HepG2 (cell line): ENCODE measurements around the gene NPB. TPM values are rescaled to one million over a fixed set of nuclear protein-coding genes. Genes with fewer than 3 reads are reported as not detected.
A peak's percentile ranks its signal among the peaks of the same experiment; 100 is the strongest.

Experiments
- AHR ChIP-seq: IDR thresholded peaks from 2 replicates; pipeline ENCODE4 v1.6.1; 2018; ENCODE audit warnings: missing genetic modification reagents, missing compliant biosample characterization
- BORCS8-MEF2B ChIP-seq: sonication (generic); formaldehyde crosslinking; IDR thresholded peaks from 2 replicates; pipeline ENCODE4 v1.8.0; 2022; ENCODE audit warnings: mild to moderate bottlenecking, missing genetic modification reagents
- BRD4 ChIP-seq: sonication (generic); formaldehyde crosslinking; IDR thresholded peaks from 2 replicates; pipeline ENCODE4 v1.4.0; 2020; ENCODE audit warnings: missing genetic modification reagents
- CCAR2 ChIP-seq: fragments of 200-400 bp; formaldehyde crosslinking; optimal IDR thresholded peaks from 2 replicates; pipeline ENCODE3; 2018; ENCODE audit warnings: low read depth, mild to moderate bottlenecking, low read length, moderate library complexity
- CREM ChIP-seq, 2 experiments: sonication (generic) in 1 of 2; formaldehyde crosslinking in 1 of 2; IDR thresholded peaks; 2 replicates each; pipeline versions ENCODE4 v1.4.0 to v1.6.1; 2016 to 2020; ENCODE audit warnings: antibody characterized with exemption in 1 of 2, mild to moderate bottlenecking in 1 of 2, missing genetic modification reagents in 1 of 2
- DNMT3B ChIP-seq: conservative IDR thresholded peaks from 2 replicates; pipeline ENCODE4 v1.6.1; 2016; ENCODE audit warnings: missing biosample characterization, control low read depth
- ERF ChIP-seq: IDR thresholded peaks from 2 replicates; pipeline ENCODE4 v1.6.1; 2018; ENCODE audit warnings: missing biosample characterization, missing genetic modification reagents
- ETV5 ChIP-seq: IDR thresholded peaks from 2 replicates; pipeline ENCODE4 v1.6.1; 2018; ENCODE audit warnings: missing biosample characterization, missing genetic modification reagents, inconsistent platforms, borderline replicate concordance
- GZF1 ChIP-seq: sonication (generic); formaldehyde crosslinking; IDR thresholded peaks from 2 replicates; pipeline ENCODE4 v1.5.1; 2020; ENCODE audit warnings: mild to moderate bottlenecking, missing genetic modification reagents
- HIVEP1 ChIP-seq: sonication (generic); formaldehyde crosslinking; IDR thresholded peaks from 2 replicates; pipeline ENCODE4 v1.4.0; 2020; ENCODE audit warnings: mild to moderate bottlenecking, missing genetic modification reagents
- HNRNPLL ChIP-seq: fragments of 200-400 bp; formaldehyde crosslinking; IDR thresholded peaks from 2 replicates; pipeline ENCODE4 v1.6.1; 2017; ENCODE audit warnings: mild to moderate bottlenecking, low read depth, low read length; ENCODE audit not compliant: poor library complexity, severe bottlenecking
- HOXA7 ChIP-seq: sonication (generic); formaldehyde crosslinking; IDR thresholded peaks from 2 replicates; pipeline ENCODE4 v1.8.1; 2022; ENCODE audit warnings: mild to moderate bottlenecking, missing genetic modification reagents, moderate library complexity
- KAT7 ChIP-seq: IDR thresholded peaks from 2 replicates; pipeline ENCODE4 v1.6.1; 2018; ENCODE audit warnings: borderline replicate concordance, missing compliant biosample characterization
- NFKBIZ ChIP-seq: IDR thresholded peaks from 2 replicates; pipeline ENCODE4 v1.6.1; 2018; ENCODE audit warnings: missing genetic modification reagents, missing compliant biosample characterization
- PCBP1 ChIP-seq: fragments of 200-400 bp; formaldehyde crosslinking; IDR thresholded peaks from 2 replicates; pipeline ENCODE4 v1.6.1; 2017; ENCODE audit warnings: mild to moderate bottlenecking, low read depth, low read length, borderline replicate concordance
- PHF20 ChIP-seq: sonication (generic); formaldehyde crosslinking; IDR thresholded peaks from 2 replicates; pipeline ENCODE4 v1.5.0; 2020; ENCODE audit warnings: mild to moderate bottlenecking, missing genetic modification reagents
- PHF8 ChIP-seq: sonication (generic); formaldehyde crosslinking; IDR thresholded peaks from 2 replicates; pipeline ENCODE4 v1.5.0; 2020; ENCODE audit warnings: missing genetic modification reagents
- RAD21 ChIP-seq: fragments of 450-650 bp; formaldehyde crosslinking; IDR thresholded peaks from 2 replicates; pipeline ENCODE4 v1.5.0; 2020; ENCODE audit warnings: mild to moderate bottlenecking
- REL ChIP-seq: sonication (generic); formaldehyde crosslinking; conservative IDR thresholded peaks from 2 replicates; pipeline ENCODE4 v1.8.0; 2022; ENCODE audit warnings: mild to moderate bottlenecking, missing genetic modification reagents, moderate library complexity
- RNF2 ChIP-seq: fragments of 450-650 bp; conservative IDR thresholded peaks from 2 replicates; pipeline ENCODE4 v1.6.1; 2016; ENCODE audit warnings: low read depth
- SIX4 ChIP-seq: sonication (generic); formaldehyde crosslinking; IDR thresholded peaks from 2 replicates; pipeline ENCODE4 v1.4.0; 2020; ENCODE audit warnings: missing genetic modification reagents
- TRIM24 ChIP-seq: sonication (generic); formaldehyde crosslinking; IDR thresholded peaks from 2 replicates; pipeline ENCODE4 v1.8.0; 2022; ENCODE audit warnings: mild to moderate bottlenecking, missing genetic modification reagents
- ZNF564 ChIP-seq: sonication (generic); formaldehyde crosslinking; IDR thresholded peaks from 2 replicates; pipeline ENCODE4 v1.8.1; 2023; ENCODE audit warnings: mild to moderate bottlenecking, missing genetic modification reagents
- ZNF570 ChIP-seq: sonication (generic); formaldehyde crosslinking; IDR thresholded peaks from 2 replicates; pipeline ENCODE4 v1.4.0; 2020; ENCODE audit warnings: mild to moderate bottlenecking, missing genetic modification reagents, borderline replicate concordance
- ZNF644 ChIP-seq: IDR thresholded peaks from 2 replicates; pipeline ENCODE4 v1.6.1; 2016; ENCODE audit warnings: low read depth
- ZNF678 ChIP-seq: sonication (generic); formaldehyde crosslinking; IDR thresholded peaks from 2 replicates; pipeline ENCODE4 v1.4.0; 2020; ENCODE audit warnings: mild to moderate bottlenecking, missing genetic modification reagents
- ZNF790 ChIP-seq: sonication (generic); formaldehyde crosslinking; IDR thresholded peaks from 2 replicates; pipeline ENCODE4 v1.8.0; 2022; ENCODE audit warnings: missing genetic modification reagents, mild to moderate bottlenecking, borderline replicate concordance
- polyA plus RNA-seq, 8 experiments: library from polyadenylated mRNA; depleted of rRNA in 3 of 8; stranded (reverse) in 7 of 8; unstranded in 1 of 8; fragments of >200 nt; fragmentation: Illumina TruSeq in 4 of 8; extraction: Trizol in 4 of 8; gene quantifications; 2 replicates each; pipeline versions ENCODE4 v1.2.1 to v1.2.3, GENCODE V29; 2011 to 2016; ENCODE audit warnings: low read depth in 4 of 8, missing spikeins in 1 of 8, mixed read lengths in 1 of 8; ENCODE audit not compliant: insufficient read depth in 1 of 8
- total RNA-seq, 5 experiments: library from RNA; depleted of rRNA; stranded (reverse); fragments of >200 nt; fragmentation: Illumina TruSeq; extraction: Trizol; gene quantifications; 2 replicates each; pipeline ENCODE4 v1.2.3, GENCODE V29; 2016; ENCODE audit warnings: low read depth in 1 of 5
- TF ChIP-seq, protein P1 (sequence below): sonication (generic); formaldehyde crosslinking; IDR thresholded peaks from 2 replicates; pipeline ENCODE4 v1.4.0; 2020; ENCODE audit warnings: missing genetic modification reagents; ENCODE audit errors: not compliant biosample characterization
- TF ChIP-seq, protein P2 (sequence below): sonication (generic); formaldehyde crosslinking; IDR thresholded peaks from 2 replicates; pipeline ENCODE4 v1.5.0; 2020; ENCODE audit warnings: missing genetic modification reagents
- TF ChIP-seq, protein P3 (sequence below): sonication (generic); formaldehyde crosslinking; IDR thresholded peaks from 2 replicates; pipeline ENCODE4 v1.5.0; 2020; ENCODE audit warnings: missing genetic modification reagents

NPB gene
- total and polyA plus RNA-seq, 2 of the 13 experiments (the other 11 are each of a cell fraction or from before 2014, with no cell fraction given), result 0.11 to 0.93 TPM

DNA sequence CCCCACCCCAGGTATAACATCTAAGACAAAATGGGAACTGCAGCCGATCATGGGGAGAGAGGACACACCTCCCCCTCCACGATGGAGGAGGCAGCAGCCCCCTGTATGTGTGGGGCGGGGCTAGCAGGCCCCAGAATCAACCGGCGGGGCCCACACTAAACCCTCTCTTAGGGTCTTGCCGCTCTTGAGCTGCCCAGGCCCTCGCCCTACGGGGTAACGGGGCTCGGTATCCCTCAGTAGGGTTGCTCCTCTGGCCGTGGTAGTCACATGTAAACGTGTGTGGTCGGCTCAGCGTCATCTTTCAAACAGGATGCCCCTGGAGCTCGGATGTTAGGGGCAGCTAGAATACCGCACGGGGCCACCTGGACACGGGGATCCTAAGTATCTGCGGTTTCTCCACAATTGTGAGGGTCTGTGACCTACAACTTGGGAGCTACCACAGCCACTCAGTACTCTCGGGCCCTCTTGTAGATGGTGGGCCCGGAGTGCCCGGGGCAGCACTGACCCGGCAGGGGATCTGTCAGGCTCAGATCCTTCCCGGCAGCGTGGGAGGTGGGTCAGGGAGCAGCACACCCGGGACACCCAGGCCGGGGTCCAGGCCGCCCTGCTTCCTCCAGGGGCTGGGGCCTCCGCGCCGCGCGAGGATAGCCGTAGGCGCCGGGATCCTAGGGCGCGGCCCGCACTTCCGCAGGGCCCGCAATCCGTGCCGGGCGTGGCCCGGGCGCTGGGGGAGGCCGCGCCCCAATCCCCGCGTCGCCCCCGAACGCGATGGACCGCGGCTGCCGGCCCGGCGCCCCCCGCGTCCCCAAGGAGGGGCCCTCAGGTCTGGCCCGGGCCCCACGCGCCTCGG is 31.7 kb upstream of the NPB start (continued):
- TF ChIP-seq, protein P1, sequence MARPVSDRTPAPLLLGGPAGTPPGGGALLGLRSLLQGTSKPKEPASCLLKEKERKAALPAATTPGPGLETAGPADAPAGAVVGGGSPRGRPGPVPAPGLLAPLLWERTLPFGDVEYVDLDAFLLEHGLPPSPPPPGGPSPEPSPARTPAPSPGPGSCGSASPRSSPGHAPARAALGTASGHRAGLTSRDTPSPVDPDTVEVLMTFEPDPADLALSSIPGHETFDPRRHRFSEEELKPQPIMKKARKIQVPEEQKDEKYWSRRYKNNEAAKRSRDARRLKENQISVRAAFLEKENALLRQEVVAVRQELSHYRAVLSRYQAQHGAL, result no peak
- TF ChIP-seq BORCS8-MEF2B (CRISPR knock-in tag), result no peak
- TF ChIP-seq TRIM24 (CRISPR knock-in tag), result no peak
- TF ChIP-seq PHF8 (CRISPR knock-in tag), result peak; percentile 49; the same call in 1 of the 2 replicates
- TF ChIP-seq PHF20 (CRISPR knock-in tag), result peak; percentile 46; the same call in 1 of the 2 replicates
- TF ChIP-seq ZNF790 (CRISPR knock-in tag), result no peak; the same call in 1 of the 2 replicates
- no peak for TF ChIP-seq ZNF644 (CRISPR knock-in tag)
- no peak for TF ChIP-seq CCAR2
- TF ChIP-seq ETV5, result no peak; the same call in 1 of the 2 replicates
- TF ChIP-seq ZNF570, result no peak
- 0 out of 2 replicates have a peak, but pooled peaks have one; percentile 35 for TF ChIP-seq KAT7 (CRISPR knock-in tag)
- no peak for TF ChIP-seq HOXA7
- no peak for TF ChIP-seq HNRNPLL
- TF ChIP-seq, protein P2, sequence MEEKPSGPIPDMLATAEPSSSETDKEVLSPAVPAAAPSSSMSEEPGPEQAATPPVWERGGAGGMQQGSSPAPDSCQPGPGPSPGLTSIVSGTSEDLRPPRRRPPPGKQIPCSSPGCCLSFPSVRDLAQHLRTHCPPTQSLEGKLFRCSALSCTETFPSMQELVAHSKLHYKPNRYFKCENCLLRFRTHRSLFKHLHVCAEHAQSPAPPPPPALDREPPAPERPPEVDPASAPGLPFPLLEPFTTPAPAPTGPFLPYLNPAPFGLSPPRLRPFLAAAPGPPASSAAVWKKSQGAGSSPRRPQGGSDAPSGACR (CRISPR knock-in tag), result no peak
- peak; percentile 41; the same call in 1 of the 2 replicates for TF ChIP-seq BRD4 (CRISPR knock-in tag)
- TF ChIP-seq CREM (IDR thresholded peaks at IDR 0.05), result no peak; the same call in 1 of the 2 replicates
- TF ChIP-seq CREM (CRISPR knock-in tag; IDR thresholded peaks at IDR 0.05), result no peak
- TF ChIP-seq ZNF678 (CRISPR knock-in tag), result no peak
- no peak for TF ChIP-seq PCBP1
- 0 out of 2 replicates have a peak, but pooled peaks have one; percentile 20 for TF ChIP-seq AHR (CRISPR knock-in tag)
- no peak for TF ChIP-seq HIVEP1 (CRISPR knock-in tag)
- no peak for TF ChIP-seq REL (CRISPR knock-in tag)
- TF ChIP-seq SIX4 (CRISPR knock-in tag), result no peak
- TF ChIP-seq DNMT3B (CRISPR knock-in tag), result peak; percentile 15; the same call in 1 of the 2 replicates
- no peak; the same call in 1 of the 2 replicates for TF ChIP-seq RAD21 (CRISPR knock-in tag)
- peak; percentile 5; the same call in 1 of the 2 replicates for TF ChIP-seq ERF
- no peak for TF ChIP-seq GZF1
- no peak; the same call in 1 of the 2 replicates for TF ChIP-seq RNF2
- TF ChIP-seq NFKBIZ (CRISPR knock-in tag), result no peak
- TF ChIP-seq, protein P3, sequence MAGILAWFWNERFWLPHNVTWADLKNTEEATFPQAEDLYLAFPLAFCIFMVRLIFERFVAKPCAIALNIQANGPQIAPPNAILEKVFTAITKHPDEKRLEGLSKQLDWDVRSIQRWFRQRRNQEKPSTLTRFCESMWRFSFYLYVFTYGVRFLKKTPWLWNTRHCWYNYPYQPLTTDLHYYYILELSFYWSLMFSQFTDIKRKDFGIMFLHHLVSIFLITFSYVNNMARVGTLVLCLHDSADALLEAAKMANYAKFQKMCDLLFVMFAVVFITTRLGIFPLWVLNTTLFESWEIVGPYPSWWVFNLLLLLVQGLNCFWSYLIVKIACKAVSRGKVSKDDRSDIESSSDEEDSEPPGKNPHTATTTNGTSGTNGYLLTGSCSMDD (CRISPR knock-in tag), result no peak
- no peak for TF ChIP-seq ZNF564 (CRISPR knock-in tag)
